T-helper 2 cell treated with Interferon-gamma antibody and Interleukin-4, amounts not matched to agents 5 μg/mL and 100 μg/mL, for 36 hours (primary cell): Measurements from ENCODE around the gene KCNQ5.

Experiments
- DNase-seq: peaks from one replicate; pipeline ENCODE4 v3.0.0; 2021; ENCODE audit warnings: low spot score
- H3K27ac Mint-ChIP-seq: one replicate; pipeline ENCODE4 v1.8.0; 2021; ENCODE audit warnings: mild to moderate bottlenecking, mixed read lengths
- H3K27me3 Mint-ChIP-seq: one replicate; pipeline ENCODE4 v1.8.0; 2021; ENCODE audit warnings: low read depth, mixed read lengths
- H3K36me3 Mint-ChIP-seq: one replicate; pipeline ENCODE4 v1.8.0; 2021; ENCODE audit warnings: low read depth, mixed read lengths
- H3K4me1 Mint-ChIP-seq: one replicate; pipeline ENCODE4 v1.8.0; 2021; ENCODE audit warnings: low read depth, mixed read lengths
- H3K4me3 Mint-ChIP-seq: one replicate; pipeline ENCODE4 v1.8.0; 2022; ENCODE audit warnings: mild to moderate bottlenecking, moderate library complexity, mixed read lengths
- H3K9me3 Mint-ChIP-seq: one replicate; pipeline ENCODE4 v1.8.0; 2021; ENCODE audit warnings: mixed read lengths

The KCNQ5 gene

DNA sequence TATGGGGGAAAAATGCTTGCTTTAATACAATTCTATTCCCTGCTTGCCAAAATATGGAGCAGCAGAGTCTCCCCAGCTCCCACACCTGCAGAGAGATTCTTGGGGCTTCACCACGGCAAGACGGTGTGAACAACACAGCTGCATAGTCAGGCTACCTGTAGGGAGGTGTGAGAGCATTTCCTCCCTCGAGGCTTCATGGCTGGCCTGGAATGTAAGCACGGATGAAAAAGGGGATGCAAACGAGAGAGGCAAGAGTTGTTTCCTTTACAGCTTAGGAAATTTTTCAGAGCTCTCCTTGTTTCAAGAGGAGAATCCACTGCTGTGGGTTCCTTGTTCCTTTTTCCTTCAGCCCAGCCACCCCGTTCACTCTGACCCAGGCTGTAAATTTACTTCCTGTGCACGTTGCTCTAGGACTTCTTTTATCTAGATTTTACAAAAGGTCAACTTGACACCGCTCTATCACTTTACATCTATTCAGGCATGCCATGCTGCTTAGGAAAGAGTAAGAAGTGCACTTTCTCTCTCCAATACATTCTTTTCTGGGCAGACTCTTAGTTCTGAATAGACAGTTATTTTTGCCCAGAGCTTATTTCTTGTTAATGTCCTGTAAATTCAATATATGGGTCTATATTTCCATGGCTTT is 406.4 kb downstream of the KCNQ5 start:
- H3K9me3 Mint-ChIP-seq = no peaks in the 10 kb centered on the region
- no peak overlapping the region for H3K4me3 Mint-ChIP-seq
- H3K36me3 Mint-ChIP-seq = no peaks in the 10 kb centered on the region
- no peaks in the 10 kb centered on the region for H3K27me3 Mint-ChIP-seq
- DNase-seq = no peak
- peaks cover 24% of the 10 kb centered on the region for H3K4me1 Mint-ChIP-seq
- no peak overlapping the region for H3K27ac Mint-ChIP-seq

DNA sequence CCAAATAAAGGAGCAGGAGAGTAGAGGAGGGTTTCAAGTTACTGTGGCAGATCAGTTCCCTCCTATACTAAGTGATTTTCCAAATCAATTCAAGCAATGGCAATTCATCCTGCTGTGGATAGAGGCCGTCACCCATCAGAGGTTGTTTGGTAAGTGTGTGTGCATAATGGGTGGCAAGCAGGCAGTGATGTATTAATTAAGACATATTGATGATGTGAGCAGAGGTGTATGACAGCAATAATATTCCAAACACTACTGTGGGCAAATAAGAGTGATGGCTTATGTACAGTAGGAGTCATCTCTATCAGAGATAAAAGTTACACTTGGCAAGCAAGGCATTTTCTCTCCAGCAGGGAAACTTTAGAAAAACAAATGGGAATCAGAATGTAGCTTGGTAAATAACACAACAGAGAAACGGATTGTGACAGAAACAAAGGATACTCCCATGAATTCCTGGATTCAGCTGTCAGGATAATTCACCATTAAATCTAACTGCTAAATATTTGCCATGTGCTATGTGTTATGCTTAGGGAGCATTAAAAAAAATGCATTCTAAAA is 407.1 kb downstream of the KCNQ5 start:
- Mint-ChIP-seq H3K4me1 (peaks cover 24% of the 10 kb centered on the region), H3K36me3 (no peaks in the 10 kb centered on the region), H3K9me3 (no peaks in the 10 kb centered on the region), H3K27me3 (no peaks in the 10 kb centered on the region), H3K27ac (no peak overlapping the region), H3K4me3 (no peak overlapping the region)
- DNase-seq = no peak

DNA sequence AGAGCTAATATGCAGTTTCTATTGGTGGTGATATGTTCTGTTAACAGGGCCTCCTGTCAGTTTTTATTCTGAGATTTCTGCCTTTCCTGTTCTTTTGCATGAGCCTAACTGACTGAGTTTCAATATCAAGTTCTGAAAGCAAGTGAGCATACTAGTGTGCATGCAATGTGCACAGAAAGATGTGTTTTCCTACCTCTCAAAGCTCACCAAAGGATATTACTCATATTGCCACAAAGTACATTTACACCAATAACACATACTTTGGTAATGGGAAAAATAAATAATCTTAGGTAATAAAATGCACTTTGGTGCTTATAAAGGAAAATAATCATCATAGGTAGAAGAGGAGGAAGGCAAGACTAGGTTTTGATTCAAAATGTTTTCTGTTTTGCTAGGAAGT is 408.4 kb downstream of the KCNQ5 start:
- Mint-ChIP-seq H3K27ac (no peak overlapping the region), H3K27me3 (no peaks in the 10 kb centered on the region), H3K36me3 (no peaks in the 10 kb centered on the region), H3K4me1 (peaks cover 24% of the 10 kb centered on the region), H3K9me3 (no peaks in the 10 kb centered on the region), H3K4me3 (no peak overlapping the region)
- no peak for DNase-seq

DNA sequence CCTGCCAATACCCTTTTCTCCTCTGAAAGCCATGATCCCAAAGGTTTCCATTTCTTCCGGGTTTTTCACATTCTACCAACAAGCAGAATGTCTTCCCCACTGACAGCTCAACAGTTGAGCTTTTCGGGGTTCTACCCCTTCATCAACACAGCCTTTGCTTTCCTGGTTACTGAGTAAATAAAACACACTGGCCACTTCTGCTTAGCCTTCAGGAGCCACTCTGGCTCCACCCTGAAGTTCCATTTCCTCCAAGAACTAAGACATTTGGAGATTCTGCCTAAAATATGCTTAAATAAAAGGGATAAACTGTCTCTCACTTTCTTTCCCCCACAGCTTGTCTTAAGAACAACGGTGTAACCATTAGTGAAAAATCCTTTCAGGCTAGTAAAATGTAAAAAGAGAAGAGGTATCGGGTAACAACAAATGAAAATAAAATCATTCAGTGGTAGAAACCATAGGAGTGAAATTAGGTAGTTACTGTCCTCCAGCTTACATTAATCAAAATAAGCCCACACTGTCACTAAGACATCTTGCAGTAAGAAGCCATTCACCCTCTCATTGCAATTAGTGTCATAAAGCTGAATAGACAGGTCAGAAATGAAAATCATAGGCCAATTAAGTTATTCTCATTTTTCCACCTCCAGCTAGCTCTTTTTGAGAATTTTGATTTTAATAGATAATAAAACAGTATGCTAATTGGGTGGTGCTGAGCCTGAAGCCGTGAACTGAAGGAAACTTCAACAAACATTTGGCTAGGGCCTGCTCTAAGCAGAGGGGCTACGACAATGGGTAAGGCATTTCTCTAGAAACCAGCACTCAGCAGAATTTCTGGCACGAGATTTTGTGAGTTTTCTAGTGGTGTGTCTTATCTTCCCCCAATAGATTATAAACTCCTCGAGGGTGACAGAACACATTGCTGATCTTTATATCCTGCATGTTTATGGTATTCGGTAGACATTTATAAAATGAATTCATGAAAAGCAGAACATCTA is 409.2 kb downstream of the KCNQ5 start:
- no peak for DNase-seq
- H3K4me3 Mint-ChIP-seq = no peak overlapping the region
- H3K9me3 Mint-ChIP-seq = no peaks in the 10 kb centered on the region

DNA sequence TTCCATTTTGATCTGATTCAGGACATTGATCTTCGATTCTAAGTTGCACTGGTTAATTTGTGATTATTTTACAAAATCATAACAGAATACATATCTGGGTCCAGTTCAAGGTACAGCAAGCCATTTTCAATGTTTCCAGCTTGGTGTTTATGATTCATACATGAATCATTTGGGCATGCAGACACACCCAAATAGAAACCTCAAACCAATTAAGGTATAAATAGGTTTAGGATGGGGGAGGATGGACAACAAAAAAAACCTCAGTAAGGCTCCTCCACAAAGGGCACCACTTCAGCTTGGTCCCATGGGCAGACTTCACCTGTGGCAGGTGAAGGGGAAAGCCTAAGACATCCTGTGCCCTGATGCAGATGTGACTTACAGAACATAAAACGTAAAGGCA is 410.7 kb downstream of the KCNQ5 start:
- H3K27me3 Mint-ChIP-seq = no peaks in the 10 kb centered on the region
- H3K27ac Mint-ChIP-seq = no peak overlapping the region
- H3K9me3 Mint-ChIP-seq = no peaks in the 10 kb centered on the region
- no peak for DNase-seq
- H3K36me3 Mint-ChIP-seq = no peaks in the 10 kb centered on the region
- H3K4me1 Mint-ChIP-seq = peaks cover 24% of the 10 kb centered on the region
- no peak overlapping the region for H3K4me3 Mint-ChIP-seq

More for the DNA sequence above, 409.2 kb downstream of the KCNQ5 start:
- Mint-ChIP-seq H3K36me3 (no peaks in the 10 kb centered on the region), H3K4me1 (peaks cover 24% of the 10 kb centered on the region), H3K27ac (no peak overlapping the region), H3K27me3 (no peaks in the 10 kb centered on the region)

DNA sequence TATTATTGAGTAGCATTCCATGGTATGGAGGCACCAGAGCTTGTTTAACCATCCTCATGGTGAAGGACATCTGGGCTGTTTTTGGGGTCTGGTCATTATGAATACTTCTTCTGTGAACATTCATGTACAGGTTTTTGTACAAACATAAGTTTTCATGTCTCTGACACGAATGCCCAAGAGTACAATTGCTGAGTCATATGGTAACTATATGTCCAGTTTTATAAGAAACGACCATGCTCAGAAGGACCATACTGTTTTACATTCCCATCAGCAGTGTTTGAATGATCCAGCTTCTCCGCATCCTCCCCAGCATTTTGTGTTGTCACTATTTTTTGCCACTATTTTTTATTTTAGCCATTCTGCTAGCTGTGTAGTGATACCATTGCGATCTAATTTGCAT is 414.8 kb downstream of the KCNQ5 start:
- DNase-seq = no peak
- Mint-ChIP-seq H3K27me3 (no peaks in the 10 kb centered on the region), H3K36me3 (no peaks in the 10 kb centered on the region), H3K4me1 (peaks cover 5% of the 10 kb centered on the region), H3K27ac (no peak overlapping the region), H3K4me3 (no peak overlapping the region), H3K9me3 (peaks cover 19% of the 10 kb centered on the region)

DNA sequence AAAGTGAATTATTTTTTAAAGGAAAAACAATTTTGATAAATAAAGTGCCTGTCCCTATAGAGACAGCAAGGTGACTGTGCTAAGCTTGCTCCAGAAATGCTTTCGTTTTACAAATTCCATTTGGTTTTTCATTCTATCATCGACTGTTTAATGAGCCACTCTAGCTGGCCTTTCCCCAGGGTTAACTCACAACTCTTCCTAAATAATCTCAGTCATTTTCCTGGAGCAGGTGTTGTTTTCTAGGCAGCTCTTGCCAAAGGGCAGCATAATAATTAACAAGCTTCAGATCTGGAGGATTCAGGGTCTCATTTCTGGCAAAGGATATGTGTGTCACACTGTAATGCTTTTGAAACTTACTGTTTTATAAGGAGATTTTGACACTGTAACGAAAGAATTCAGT is 419.2 kb downstream of the KCNQ5 start:
- H3K27ac Mint-ChIP-seq = no peak overlapping the region
- H3K27me3 Mint-ChIP-seq = no peaks in the 10 kb centered on the region
- H3K36me3 Mint-ChIP-seq = peaks cover 3% of the 10 kb centered on the region
- H3K9me3 Mint-ChIP-seq = peaks cover 19% of the 10 kb centered on the region
- no peak overlapping the region for H3K4me3 Mint-ChIP-seq
- DNase-seq = no peak
- H3K4me1 Mint-ChIP-seq = no peaks in the 10 kb centered on the region

DNA sequence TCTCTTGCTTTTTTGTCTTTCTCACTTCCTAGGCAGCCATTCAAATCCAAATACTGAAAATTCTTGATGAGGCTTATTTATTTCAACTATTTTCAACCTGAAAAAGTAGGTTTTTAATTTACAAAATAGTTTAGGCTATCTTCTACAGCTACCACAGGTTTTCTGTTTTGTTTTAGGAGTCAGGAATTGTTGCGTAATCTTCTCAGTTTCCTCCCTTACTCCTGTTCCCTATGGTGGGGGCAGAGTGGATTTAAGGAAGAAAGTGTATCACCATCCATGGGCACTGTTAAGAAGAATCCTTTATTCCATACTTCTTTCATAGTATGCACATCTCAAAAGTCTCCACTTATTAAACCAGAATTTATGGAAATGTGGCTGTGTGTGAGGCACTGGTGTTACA is 421.0 kb downstream of the KCNQ5 start:
- peaks cover 19% of the 10 kb centered on the region for H3K9me3 Mint-ChIP-seq
- DNase-seq = no peak
- peaks cover 3% of the 10 kb centered on the region for H3K36me3 Mint-ChIP-seq
- no peaks in the 10 kb centered on the region for H3K4me1 Mint-ChIP-seq
- H3K4me3 Mint-ChIP-seq = no peak overlapping the region
- H3K27ac Mint-ChIP-seq = no peak overlapping the region
- no peaks in the 10 kb centered on the region for H3K27me3 Mint-ChIP-seq

DNA sequence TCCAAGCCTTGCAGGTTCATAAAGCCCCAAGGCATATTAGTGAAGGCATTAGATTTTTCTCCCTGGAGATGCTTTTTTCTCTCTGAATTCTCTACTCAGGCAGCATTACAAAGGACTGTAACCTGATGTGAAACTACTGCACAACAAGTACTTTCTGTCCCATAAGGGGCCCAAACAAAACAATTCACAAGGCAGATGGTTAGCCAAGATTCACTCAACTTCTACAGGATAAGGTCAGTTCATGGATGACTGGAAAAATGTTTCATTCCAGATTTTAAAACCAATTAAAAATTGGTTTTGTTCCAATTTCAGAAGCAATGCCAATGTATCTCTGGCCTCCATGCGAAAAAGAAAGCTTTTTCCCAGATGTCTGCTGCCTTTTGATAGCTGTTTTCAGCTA is 421.6 kb downstream of the KCNQ5 start:
- Mint-ChIP-seq H3K27me3 (no peaks in the 10 kb centered on the region), H3K4me1 (no peaks in the 10 kb centered on the region), H3K27ac (no peak overlapping the region), H3K36me3 (peaks cover 3% of the 10 kb centered on the region), H3K9me3 (peaks cover 19% of the 10 kb centered on the region), H3K4me3 (no peak overlapping the region)
- DNase-seq = no peak

DNA sequence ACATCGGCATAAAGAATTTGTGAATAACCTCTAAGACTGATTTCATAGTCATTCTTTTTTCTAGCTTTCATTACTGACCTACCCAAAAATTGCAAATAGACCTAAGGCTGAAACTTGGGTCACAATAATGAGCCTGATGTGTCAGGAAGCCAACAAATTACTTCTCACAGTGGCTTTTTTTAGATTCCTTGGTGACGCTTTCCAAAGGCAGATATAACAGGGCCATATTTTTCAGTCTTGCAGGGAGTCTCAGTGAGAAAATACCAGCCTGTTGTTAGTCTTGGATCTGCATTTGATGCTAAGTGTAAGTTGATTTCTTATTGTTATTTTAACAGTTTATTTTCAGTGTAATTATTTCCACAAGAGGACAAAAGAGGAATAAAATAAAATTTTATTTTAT is 423.7 kb downstream of the KCNQ5 start:
- Mint-ChIP-seq H3K9me3 (no peaks in the 10 kb centered on the region), H3K27me3 (no peaks in the 10 kb centered on the region), H3K4me3 (no peak overlapping the region), H3K4me1 (no peaks in the 10 kb centered on the region), H3K27ac (no peak overlapping the region), H3K36me3 (peaks cover 3% of the 10 kb centered on the region)
- no peak for DNase-seq

DNA sequence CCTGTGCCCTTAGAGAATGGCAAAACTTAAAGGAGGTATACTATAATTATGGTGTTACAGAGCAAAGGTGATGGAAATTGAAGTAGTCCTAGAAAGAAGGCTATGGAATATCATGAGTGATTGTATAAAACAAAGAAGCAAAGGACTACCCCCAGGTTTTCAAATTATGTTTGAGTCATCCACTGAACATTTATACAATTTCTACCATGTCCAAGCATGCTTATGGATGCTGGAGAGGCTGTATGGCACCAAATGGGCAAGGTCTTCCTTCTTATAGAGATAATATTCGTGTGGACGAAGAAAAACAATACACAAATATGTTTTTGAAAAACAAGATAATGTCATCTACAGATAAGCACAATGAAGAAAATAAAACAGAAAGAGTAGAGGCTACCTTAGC is 425.9 kb downstream of the KCNQ5 start:
- Mint-ChIP-seq H3K27ac (no peak overlapping the region), H3K36me3 (peaks cover 3% of the 10 kb centered on the region), H3K4me3 (no peak overlapping the region), H3K9me3 (no peaks in the 10 kb centered on the region), H3K27me3 (no peaks in the 10 kb centered on the region), H3K4me1 (no peaks in the 10 kb centered on the region)
- no peak for DNase-seq

DNA sequence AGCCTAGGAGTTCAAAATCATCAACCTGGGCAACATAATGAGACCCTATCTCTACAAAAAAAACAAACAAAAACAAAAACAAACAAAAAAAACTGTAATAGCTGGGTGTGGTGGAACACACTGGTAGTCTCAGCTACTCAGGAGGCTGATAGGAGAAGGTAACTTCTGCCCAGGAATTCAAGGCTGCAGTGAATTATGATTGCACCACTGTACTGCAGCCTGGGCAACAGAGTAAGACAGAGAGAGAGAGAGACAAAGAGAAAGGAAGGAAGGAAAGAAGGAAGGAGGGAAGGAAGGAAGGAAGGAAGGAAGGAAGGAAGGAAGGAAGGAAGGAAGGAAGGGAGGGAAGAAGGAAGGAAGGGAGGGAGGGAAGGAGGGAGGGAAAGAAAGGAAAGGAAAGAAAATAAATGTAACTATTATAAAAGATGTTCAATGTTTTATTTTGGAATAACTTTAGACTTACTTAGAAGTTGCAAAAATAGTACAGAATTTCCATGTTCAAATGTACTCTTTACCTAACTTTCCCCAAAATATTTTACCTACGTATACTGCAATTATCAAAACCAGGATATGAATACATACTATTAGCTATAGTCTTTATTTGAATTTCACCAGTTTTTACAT is 428.2 kb downstream of the KCNQ5 start:
- no peak overlapping the region for H3K4me3 Mint-ChIP-seq
- H3K36me3 Mint-ChIP-seq = no peaks in the 10 kb centered on the region
- no peaks in the 10 kb centered on the region for H3K27me3 Mint-ChIP-seq

DNA sequence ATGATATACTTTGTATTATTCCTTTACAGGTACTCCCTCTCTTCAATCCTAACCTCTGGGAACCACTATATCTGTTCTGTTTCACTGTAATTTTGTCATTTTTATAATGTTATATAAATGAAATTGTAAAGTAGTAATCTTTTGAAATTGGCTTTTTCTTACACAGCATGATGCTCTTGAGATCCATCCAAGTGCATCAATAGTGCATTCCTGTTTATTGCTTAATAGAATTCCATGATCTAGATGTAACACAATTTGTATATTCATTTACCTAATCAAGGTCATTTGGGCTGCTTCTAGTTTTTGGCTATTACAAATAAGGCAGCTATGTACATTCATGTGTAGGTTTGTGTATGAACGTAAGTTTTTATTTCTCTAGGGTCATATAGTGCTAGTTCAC is 428.8 kb downstream of the KCNQ5 start:
- no peaks in the 10 kb centered on the region for H3K4me1 Mint-ChIP-seq
- no peak overlapping the region for H3K4me3 Mint-ChIP-seq
- H3K9me3 Mint-ChIP-seq = no peaks in the 10 kb centered on the region
- no peak overlapping the region for H3K27ac Mint-ChIP-seq
- H3K36me3 Mint-ChIP-seq = no peaks in the 10 kb centered on the region
- no peak for DNase-seq
- H3K27me3 Mint-ChIP-seq = no peaks in the 10 kb centered on the region

More for the DNA sequence above, 428.2 kb downstream of the KCNQ5 start:
- H3K4me1 Mint-ChIP-seq = no peaks in the 10 kb centered on the region
- no peak overlapping the region for H3K27ac Mint-ChIP-seq
- H3K9me3 Mint-ChIP-seq = no peaks in the 10 kb centered on the region
- no peak for DNase-seq

DNA sequence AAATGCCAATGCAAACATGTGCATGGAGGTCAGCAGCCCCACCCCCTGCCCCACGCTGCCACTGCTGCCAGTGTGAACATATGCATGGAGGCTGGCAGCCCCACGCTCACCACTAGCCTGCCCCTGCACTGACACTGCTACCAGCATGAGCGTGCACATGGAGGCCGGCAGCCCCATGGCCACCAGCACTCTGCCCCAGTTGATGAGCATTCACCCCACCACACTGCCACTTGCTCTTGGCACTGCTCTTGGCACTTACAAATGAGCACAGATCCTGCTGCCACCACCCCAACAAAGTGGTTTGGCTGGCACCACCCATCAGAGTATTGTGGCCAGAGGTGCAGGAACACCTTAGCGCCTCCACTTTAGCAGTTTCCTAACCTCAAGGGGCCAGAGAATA is 429.3 kb downstream of the KCNQ5 start:
- no peaks in the 10 kb centered on the region for H3K9me3 Mint-ChIP-seq
- DNase-seq = no peak
- no peaks in the 10 kb centered on the region for H3K4me1 Mint-ChIP-seq
- H3K36me3 Mint-ChIP-seq = no peaks in the 10 kb centered on the region
- H3K4me3 Mint-ChIP-seq = no peak overlapping the region
- H3K27me3 Mint-ChIP-seq = no peaks in the 10 kb centered on the region
- no peak overlapping the region for H3K27ac Mint-ChIP-seq
